GM18505 (cell line): ENCODE measurements around the gene RAB15.

Experiments used
- ATAC-seq: cut with Tn5 transposase; IDR thresholded peaks from one replicate; pipeline ENCODE4 v1.9.1; 2021; ENCODE audit not compliant: unreplicated experiment
- POLR2A ChIP-seq: IDR thresholded peaks from 4 replicates; pipeline ENCODE4 v1.6.1; 2011; ENCODE audit warnings: borderline replicate concordance; ENCODE audit not compliant: insufficient read depth, insufficient read length; ENCODE audit errors: extremely low read depth

The RAB15 gene

GRCh38 chr14:64956697-64957406 lies 15.3 kb downstream of the RAB15 start:
- no peak for ATAC-seq
- no peak for TF ChIP-seq POLR2A

- no peak for TF ChIP-seq POLR2A
- no peak for ATAC-seq
These were observed 16.8 kb downstream of the RAB15 start for GRCh38 chr14:64955297-64955696.

- ATAC-seq: no peak
- no peak for TF ChIP-seq POLR2A
These were observed 17.5 kb downstream of the RAB15 start for GRCh38 chr14:64954491-64955240.

- no peak for ATAC-seq
- no peak for TF ChIP-seq POLR2A
These were observed 18.5 kb downstream of the RAB15 start for GRCh38 chr14:64953661-64954060.

GRCh38 chr14:64953310-64953654 lies 18.9 kb downstream of the RAB15 start:
- no peak for ATAC-seq
- TF ChIP-seq POLR2A: no peak

GRCh38 chr14:64952598-64953309 lies 19.4 kb downstream of the RAB15 start:
- no peak for TF ChIP-seq POLR2A
- no peak for ATAC-seq

- TF ChIP-seq POLR2A: no peak
- no peak for ATAC-seq
These were observed 20.4 kb downstream of the RAB15 start for GRCh38 chr14:64951724-64952123.

GRCh38 chr14:64951291-64951690 lies 20.8 kb downstream of the RAB15 start:
- no peak for ATAC-seq
- no peak for TF ChIP-seq POLR2A

- no peak for ATAC-seq
- TF ChIP-seq POLR2A: no peak
These were observed 21.2 kb downstream of the RAB15 start for GRCh38 chr14:64950889-64951288.

GRCh38 chr14:64948612-64949210 lies 23.4 kb downstream of the RAB15 start:
- no peak for TF ChIP-seq POLR2A
- no peak for ATAC-seq

GRCh38 chr14:64947710-64948611 lies 24.2 kb downstream of the RAB15 start:
- no peak for ATAC-seq
- no peak for TF ChIP-seq POLR2A

GRCh38 chr14:64946310-64947045 lies 25.7 kb downstream of the RAB15 start:
- no peak for TF ChIP-seq POLR2A
- no peak for ATAC-seq
